Colonic mucosa (tissue), 4 donors: Measurements from ENCODE around the gene ANK2. TPM values are rescaled to one million over a fixed set of nuclear protein-coding genes. Genes with fewer than 3 reads are reported as not detected.
A peak's percentile ranks its signal among the peaks of the same experiment; 100 is the strongest.

Experiments
- DNase-seq: peaks from one replicate; pipeline ENCODE4 v3.0.0-alpha.2; 2020
- H3K27ac ChIP-seq: fragments of 200-600 bp; one replicate; pipeline ENCODE4 v1.8.0; 2021
- H3K27me3 ChIP-seq: fragments of 200-600 bp; one replicate; pipeline ENCODE4 v1.8.0; 2021
- H3K36me3 ChIP-seq: fragments of 200-600 bp; one replicate; pipeline ENCODE4 v1.8.0; 2021
- H3K4me1 ChIP-seq: fragments of 200-600 bp; one replicate; pipeline ENCODE4 v1.8.0; 2021; ENCODE audit warnings: mild to moderate bottlenecking
- H3K4me3 ChIP-seq: fragments of 200-600 bp; one replicate; pipeline ENCODE4 v1.8.0; 2021
- H3K9ac ChIP-seq, 2 donors: one replicate each; pipeline ENCODE4 v1.7.0; 2013; ENCODE audit warnings: control low read depth in 2 of 2, low read depth in 2 of 2, low read length in 2 of 2
- H3K9me3 ChIP-seq: fragments of 200-600 bp; one replicate; pipeline ENCODE4 v1.8.0; 2021
- CTCF ChIP-seq: fragments of 200-600 bp; IDR thresholded peaks from one replicate; pipeline ENCODE4 v1.8.0; 2022; ENCODE audit warnings: antibody characterized with exemption, mild to moderate bottlenecking
- intact Hi-C: fragments of 100-400 bp; cut with DNase I; formaldehyde crosslinking; loops from one replicate; pipeline ENCODE4 v1.14.1; 2022
- total RNA-seq, 2 donors: library from RNA; stranded (reverse); fragmentation: NEBNext Ultra II Directional in 1 of 2; extraction: Animal tissue kit (Norgen Biotek cat#: 25700) in 1 of 2; gene quantifications; one replicate each; pipeline ENCODE4 v1.2.1, GENCODE V29; 2021
- donor health status: healthy.
- donor health status: DM: no; HTN: no; CAD: no.
- donor health status: DM: no; HTN: no; CAD: no.

Gene ANK2
- total RNA-seq, 2 donors from 2014 or later = 4.6 to 20.7 TPM

GRCh38 chr4:113270520-113271319 lies 221.3 kb downstream of the ANK2 start:
- Histone ChIP-seq H3K4me3 (no peak overlapping the region), H3K9me3 (no peaks in the 10 kb centered on the region), H3K27me3 (no peaks in the 10 kb centered on the region), H3K9ac (no peak overlapping the region), H3K4me1 (no peaks in the 10 kb centered on the region), H3K36me3 (no peaks in the 10 kb centered on the region), H3K27ac (no peak overlapping the region)
- TF ChIP-seq CTCF = no peak
- DNase-seq = no peak
- intact Hi-C loops = no loop called here

GRCh38 chr4:113272523-113272922 lies 223.1 kb downstream of the ANK2 start:
- H3K36me3 ChIP-seq = no peaks in the 10 kb centered on the region
- intact Hi-C loops = no loop called here
- no peaks in the 10 kb centered on the region for H3K9me3 ChIP-seq
- no peaks in the 10 kb centered on the region for H3K4me1 ChIP-seq
- no peak overlapping the region for H3K4me3 ChIP-seq
- no peak for TF ChIP-seq CTCF
- H3K27me3 ChIP-seq = no peaks in the 10 kb centered on the region
- no peak overlapping the region for H3K27ac ChIP-seq
- DNase-seq = no peak
- no peak overlapping the region for H3K9ac ChIP-seq

- H3K36me3 ChIP-seq = no peaks in the 10 kb centered on the region
- intact Hi-C loops = no loop called here
- H3K27me3 ChIP-seq = no peaks in the 10 kb centered on the region
- no peak for TF ChIP-seq CTCF
- no peak for DNase-seq
- no peaks in the 10 kb centered on the region for H3K9me3 ChIP-seq
- H3K27ac ChIP-seq = no peak overlapping the region
- H3K4me3 ChIP-seq = no peak overlapping the region
- no peak overlapping the region for H3K9ac ChIP-seq
- no peaks in the 10 kb centered on the region for H3K4me1 ChIP-seq
Measured at GRCh38 chr4:113273721-113274220, 224.3 kb downstream of the ANK2 start.

GRCh38 chr4:113276464-113277170 lies 227.2 kb downstream of the ANK2 start:
- Histone ChIP-seq H3K36me3 (no peaks in the 10 kb centered on the region), H3K9me3 (no peaks in the 10 kb centered on the region), H3K4me3 (no peak overlapping the region), H3K4me1 (no peaks in the 10 kb centered on the region), H3K27me3 (no peaks in the 10 kb centered on the region), H3K27ac (no peak overlapping the region), H3K9ac (no peak overlapping the region)
- intact Hi-C loops = no loop called here
- DNase-seq = no peak
- TF ChIP-seq CTCF = no peak

GRCh38 chr4:113278324-113278934 lies 229.0 kb downstream of the ANK2 start:
- intact Hi-C loops = no loop called here
- peak; percentile 64 for DNase-seq
- no peaks in the 10 kb centered on the region for H3K36me3 ChIP-seq
- no peaks in the 10 kb centered on the region for H3K9me3 ChIP-seq
- no peak overlapping the region for H3K4me3 ChIP-seq
- H3K27me3 ChIP-seq = no peaks in the 10 kb centered on the region
- H3K4me1 ChIP-seq = no peaks in the 10 kb centered on the region
- no peak overlapping the region for H3K27ac ChIP-seq
- H3K9ac ChIP-seq = no peak overlapping the region
- TF ChIP-seq CTCF = peak; percentile 67
